Trophoblast cell (in vitro differentiated cells and primary cell): ENCODE measurements around the gene GRPEL2.

Experiments
- DNase-seq, 2 donors: peaks; one replicate each; pipeline ENCODE4 v3.0.0-alpha.2; 2016
- H2AFZ ChIP-seq: 2 replicates; pipeline ENCODE4 v1.6.1; 2013; ENCODE audit warnings: low read length, moderate library complexity, mild to moderate bottlenecking; ENCODE audit not compliant: insufficient read depth, poor library complexity
- H2AK5ac ChIP-seq: 2 replicates; pipeline ENCODE4 v1.6.1; 2013; ENCODE audit warnings: mild to moderate bottlenecking, low read length
- H2BK120ac ChIP-seq: 2 replicates; pipeline ENCODE4 v1.6.1; 2013; ENCODE audit warnings: low read length, mild to moderate bottlenecking, moderate library complexity; ENCODE audit not compliant: insufficient read depth, poor library complexity
- H2BK12ac ChIP-seq: 2 replicates; pipeline ENCODE4 v1.6.1; 2013; ENCODE audit warnings: mild to moderate bottlenecking, low read length, moderate library complexity
- H2BK5ac ChIP-seq: 2 replicates; pipeline ENCODE4 v1.6.1; 2013; ENCODE audit warnings: low read length, low read depth, moderate library complexity, mild to moderate bottlenecking; ENCODE audit not compliant: poor library complexity
- H3K14ac ChIP-seq: 2 replicates; pipeline ENCODE4 v1.6.1; 2013; ENCODE audit warnings: mild to moderate bottlenecking, low read length
- H3K18ac ChIP-seq: 2 replicates; pipeline ENCODE4 v1.6.1; 2013; ENCODE audit warnings: mild to moderate bottlenecking, low read length
- H3K23ac ChIP-seq: 2 replicates; pipeline ENCODE4 v1.6.1; 2013; ENCODE audit warnings: low read length
- H3K27ac ChIP-seq: 2 replicates; pipeline ENCODE4 v1.5.1; 2013; ENCODE audit warnings: low read depth, mild to moderate bottlenecking, inconsistent platforms, low read length, moderate library complexity
- H3K27me3 ChIP-seq: 2 replicates; pipeline ENCODE4 v1.6.1; 2013; ENCODE audit warnings: inconsistent platforms, mild to moderate bottlenecking, low read length, moderate library complexity; ENCODE audit not compliant: insufficient read depth
- H3K36me3 ChIP-seq, 2 experiments: 1 replicate in 1 of 2; 2 replicates in 1 of 2; pipeline ENCODE4 v1.6.1; 2013; ENCODE audit warnings: low read length in 2 of 2, mild to moderate bottlenecking in 2 of 2, moderate library complexity in 1 of 2; ENCODE audit not compliant: insufficient read depth in 2 of 2, control insufficient read depth in 1 of 2
- H3K4ac ChIP-seq: 2 replicates; pipeline ENCODE4 v1.6.1; 2013; ENCODE audit warnings: low read depth, mild to moderate bottlenecking, low read length, moderate library complexity
- H3K4me1 ChIP-seq, 2 experiments: 1 replicate in 1 of 2; 2 replicates in 1 of 2; pipeline ENCODE4 v1.6.1; 2013; ENCODE audit warnings: low read length in 2 of 2, mild to moderate bottlenecking in 2 of 2, moderate library complexity in 1 of 2; ENCODE audit not compliant: insufficient read depth in 2 of 2, control insufficient read depth in 1 of 2
- H3K4me2 ChIP-seq: 2 replicates; pipeline ENCODE4 v1.6.1; 2013; ENCODE audit warnings: inconsistent platforms, mild to moderate bottlenecking, low read length, moderate library complexity
- H3K4me3 ChIP-seq: 2 replicates; pipeline ENCODE4 v1.5.1; 2013; ENCODE audit warnings: mild to moderate bottlenecking, low read depth, low read length, inconsistent platforms
- H3K79me1 ChIP-seq: one replicate; pipeline ENCODE4 v1.6.1; 2013; ENCODE audit warnings: low read length
- H3K79me2 ChIP-seq: 2 replicates; pipeline ENCODE4 v1.6.1; 2013; ENCODE audit warnings: low read length, mild to moderate bottlenecking; ENCODE audit not compliant: control insufficient read depth, insufficient read depth, poor library complexity
- H3K9ac ChIP-seq: 2 replicates; pipeline ENCODE4 v1.6.1; 2013; ENCODE audit warnings: mild to moderate bottlenecking, low read length
- H3K9me3 ChIP-seq: 2 replicates; pipeline ENCODE4 v1.6.1; 2013; ENCODE audit warnings: low read depth, mild to moderate bottlenecking, control low read depth, inconsistent platforms, low read length; ENCODE audit not compliant: insufficient read depth
- H4K12ac ChIP-seq: 2 replicates; pipeline ENCODE4 v1.6.1; 2013; ENCODE audit warnings: low read depth, mild to moderate bottlenecking, low read length, moderate library complexity
- H4K8ac ChIP-seq: 2 replicates; pipeline ENCODE4 v1.6.1; 2013; ENCODE audit warnings: low read depth, mild to moderate bottlenecking, low read length, moderate library complexity
- H4K91ac ChIP-seq: one replicate; pipeline ENCODE4 v1.6.1; 2013; ENCODE audit warnings: low read depth, mild to moderate bottlenecking, low read length, moderate library complexity
- WGBS: extraction: QIAGEN DNeasy Blood & Tissue Kit; methylation state at CpG from one replicate; pipeline ENCODE4 v1.1.7; 2013; ENCODE audit warnings: missing lambda C conversion rate; ENCODE audit not compliant: insufficient read length, insufficient coverage; ENCODE audit errors: extremely low coverage; 5-methylcytosine and 5-hydroxymethylcytosine counted together

The GRPEL2 gene

GRCh38 chr5:149299451-149300054, 45.7 kb upstream of the GRPEL2 start:
- WGBS, result no CpG with 5 or more reads among the region's 14 CpGs

GRCh38 chr5:149300441-149300840, 44.9 kb upstream of the GRPEL2 start:
- Histone ChIP-seq H2AFZ (no peak overlapping the region), H3K9ac (no peak overlapping the region), H3K4me3 (no peak overlapping the region), H3K18ac (no peak overlapping the region), H2BK120ac (no peak overlapping the region), H3K23ac (no peak overlapping the region), H2AK5ac (no peak overlapping the region), H3K14ac (peak overlapping the region; percentile 23), H3K36me3 (no peaks in the 10 kb centered on the region), H3K4me1 (peaks cover 12 to 20% of the 10 kb centered on the region in 2 experiments), H4K12ac (no peak overlapping the region), H3K79me1 (peaks cover 7% of the 10 kb centered on the region), H3K79me2 (no peaks in the 10 kb centered on the region), H3K9me3 (no peaks in the 10 kb centered on the region), H3K27ac (no peak overlapping the region), H3K4me2 (no peak overlapping the region), H4K8ac (no peak overlapping the region), H2BK12ac (no peak overlapping the region), H2BK5ac (no peak overlapping the region), H3K27me3 (no peaks in the 10 kb centered on the region), H3K4ac (no peak overlapping the region), H4K91ac (peak overlapping the region; percentile 52)
- no CpG with 5 or more reads among the region's 6 CpGs for WGBS
- DNase-seq, result peak in 1 of 2 donors; percentile 69

More at GRCh38 chr5:149299451-149300054, 45.7 kb upstream of the GRPEL2 start:
- Histone ChIP-seq H4K8ac (no peak overlapping the region), H3K9ac (no peak overlapping the region), H3K4me1 (peaks cover 12 to 20% of the 10 kb centered on the region in 2 experiments), H2BK5ac (peak overlapping the region; percentile 26), H3K27ac (peak overlapping the region; percentile 10), H4K12ac (no peak overlapping the region), H3K36me3 (no peaks in the 10 kb centered on the region), H3K4me3 (no peak overlapping the region), H3K4ac (no peak overlapping the region), H3K27me3 (no peaks in the 10 kb centered on the region), H3K18ac (peak overlapping the region; percentile 8), H2BK12ac (peak overlapping the region; percentile 7), H2AFZ (no peak overlapping the region), H2BK120ac (peak overlapping the region; percentile 6), H3K79me2 (no peaks in the 10 kb centered on the region), H3K4me2 (no peak overlapping the region), H4K91ac (peak overlapping the region; percentile 36), H3K14ac (peak overlapping the region; percentile 12), H3K9me3 (no peaks in the 10 kb centered on the region), H2AK5ac (no peak overlapping the region), H3K79me1 (peaks cover 7% of the 10 kb centered on the region), H3K23ac (no peak overlapping the region)
- peak; percentile 83 to 89 for DNase-seq

- Histone ChIP-seq H3K9me3 (no peaks in the 10 kb centered on the region), H2AK5ac (no peak overlapping the region), H4K91ac (peak overlapping the region; percentile 21), H4K8ac (no peak overlapping the region), H3K4ac (no peak overlapping the region), H3K27me3 (no peaks in the 10 kb centered on the region), H2BK12ac (peak overlapping the region; percentile 38), H3K79me2 (no peaks in the 10 kb centered on the region), H3K36me3 (no peaks in the 10 kb centered on the region), H2BK120ac (peak overlapping the region; percentile 3), H3K14ac (peak overlapping the region; percentile 11), H3K23ac (no peak overlapping the region), H4K12ac (no peak overlapping the region), H3K4me2 (no peak overlapping the region), H3K79me1 (peaks cover 7% of the 10 kb centered on the region), H2AFZ (no peak overlapping the region), H3K18ac (no peak overlapping the region), H3K4me3 (no peak overlapping the region), H3K9ac (no peak overlapping the region), H2BK5ac (no peak overlapping the region), H3K27ac (no peak overlapping the region), H3K4me1 (peaks cover 12 to 20% of the 10 kb centered on the region in 2 experiments)
- WGBS, result no CpG with 5 or more reads among the region's 13 CpGs
- peak; percentile 93 to 98 for DNase-seq
Observed at GRCh38 chr5:149301049-149301743, 44.1 kb upstream of the GRPEL2 start.

- H2AK5ac ChIP-seq, result no peak overlapping the region
- H3K4me3 ChIP-seq, result no peak overlapping the region
- DNase-seq, result no peak
- no peak overlapping the region for H2AFZ ChIP-seq
- H3K23ac ChIP-seq, result no peak overlapping the region
- no peaks in the 10 kb centered on the region for H3K27me3 ChIP-seq
- H4K8ac ChIP-seq, result no peak overlapping the region
- no peak overlapping the region for H2BK120ac ChIP-seq
- H3K79me2 ChIP-seq, result no peaks in the 10 kb centered on the region
- H4K91ac ChIP-seq, result no peak overlapping the region
- H3K18ac ChIP-seq, result no peak overlapping the region
- H4K12ac ChIP-seq, result no peak overlapping the region
- H3K4me1 ChIP-seq, result peaks cover 12 to 20% of the 10 kb centered on the region in 2 experiments
- H3K27ac ChIP-seq, result no peak overlapping the region
- no peak overlapping the region for H3K14ac ChIP-seq
- no peak overlapping the region for H3K4me2 ChIP-seq
- no peak overlapping the region for H2BK5ac ChIP-seq
- H2BK12ac ChIP-seq, result no peak overlapping the region
- peaks cover 7% of the 10 kb centered on the region for H3K79me1 ChIP-seq
- no peaks in the 10 kb centered on the region for H3K9me3 ChIP-seq
- no peak overlapping the region for H3K4ac ChIP-seq
- WGBS, result no CpG with 5 or more reads among the region's 8 CpGs
- H3K36me3 ChIP-seq, result no peaks in the 10 kb centered on the region
- H3K9ac ChIP-seq, result no peak overlapping the region
Observed at GRCh38 chr5:149301744-149302380, 43.4 kb upstream of the GRPEL2 start.
